Suprapubic skin (tissue), 3 donors: Measurements from ENCODE around the gene PLXNA2.

Experiments
- POLR2A ChIP-seq, 2 donors: fragments of 450-650 bp; IDR thresholded peaks; one replicate each; pipeline ENCODE4 v1.6.1; 2017; ENCODE audit warnings: antibody characterized with exemption in 2 of 2, mild to moderate bottlenecking in 2 of 2, moderate library complexity in 2 of 2
- TF ChIP-seq, protein P1 (sequence below), 2 donors: fragments of 200-600 bp in 1 of 2; fragments of 450-650 bp in 1 of 2; sonication (generic) in 1 of 2; IDR thresholded peaks; one replicate each; pipeline ENCODE4 v1.5.1; 2016 to 2019; ENCODE audit warnings: antibody characterized with exemption in 2 of 2, mild to moderate bottlenecking in 1 of 2, moderate library complexity in 1 of 2

DNA sequence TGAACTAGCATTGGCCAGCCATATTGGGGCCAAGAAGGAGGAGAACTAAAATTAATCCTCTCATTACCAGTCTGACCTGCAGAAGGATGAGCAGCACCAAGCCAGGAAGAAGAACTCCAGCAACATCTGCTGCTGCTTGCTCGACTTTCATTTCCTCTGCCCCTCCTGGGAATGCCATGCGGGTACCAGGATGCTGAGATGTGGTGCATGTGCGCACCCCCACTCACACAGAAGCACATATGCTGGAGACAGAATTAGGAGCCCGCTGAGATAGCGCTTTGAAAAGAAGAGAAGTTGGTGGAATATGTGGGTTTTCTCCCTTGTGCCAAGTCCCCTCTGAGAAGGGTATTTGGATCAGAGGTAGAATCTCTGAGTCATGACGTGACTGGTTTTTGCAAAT, 70.4 kb downstream of the PLXNA2 start:
- TF ChIP-seq, protein P1, sequence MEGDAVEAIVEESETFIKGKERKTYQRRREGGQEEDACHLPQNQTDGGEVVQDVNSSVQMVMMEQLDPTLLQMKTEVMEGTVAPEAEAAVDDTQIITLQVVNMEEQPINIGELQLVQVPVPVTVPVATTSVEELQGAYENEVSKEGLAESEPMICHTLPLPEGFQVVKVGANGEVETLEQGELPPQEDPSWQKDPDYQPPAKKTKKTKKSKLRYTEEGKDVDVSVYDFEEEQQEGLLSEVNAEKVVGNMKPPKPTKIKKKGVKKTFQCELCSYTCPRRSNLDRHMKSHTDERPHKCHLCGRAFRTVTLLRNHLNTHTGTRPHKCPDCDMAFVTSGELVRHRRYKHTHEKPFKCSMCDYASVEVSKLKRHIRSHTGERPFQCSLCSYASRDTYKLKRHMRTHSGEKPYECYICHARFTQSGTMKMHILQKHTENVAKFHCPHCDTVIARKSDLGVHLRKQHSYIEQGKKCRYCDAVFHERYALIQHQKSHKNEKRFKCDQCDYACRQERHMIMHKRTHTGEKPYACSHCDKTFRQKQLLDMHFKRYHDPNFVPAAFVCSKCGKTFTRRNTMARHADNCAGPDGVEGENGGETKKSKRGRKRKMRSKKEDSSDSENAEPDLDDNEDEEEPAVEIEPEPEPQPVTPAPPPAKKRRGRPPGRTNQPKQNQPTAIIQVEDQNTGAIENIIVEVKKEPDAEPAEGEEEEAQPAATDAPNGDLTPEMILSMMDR (IDR thresholded peaks at IDR 0.05), result no peak
- no peak for TF ChIP-seq POLR2A (IDR thresholded peaks at IDR 0.05)
